ENCODE measurements around the gene CTDSPL.
A peak's percentile ranks its signal among the peaks of the same experiment; 100 is the strongest.

CTDSPL gene

GRCh38 chr3:37992271-37993066 is 130.8 kb downstream of the CTDSPL start:
- DNase-seq, result no peak

- no peak for DNase-seq
Measured at GRCh38 chr3:37993067-37993455, 131.4 kb downstream of the CTDSPL start.

- no peak for DNase-seq
Measured at GRCh38 chr3:37993460-37993819, 131.8 kb downstream of the CTDSPL start.

- DNase-seq, result peak; percentile 44 to 58
Measured at GRCh38 chr3:37993820-37994638, 132.3 kb downstream of the CTDSPL start.

GRCh38 chr3:37994639-37994972 is 132.9 kb downstream of the CTDSPL start:
- DNase-seq, result no peak

GRCh38 chr3:37995652-37996641 is 134.3 kb downstream of the CTDSPL start:
- no peak for DNase-seq

- DNase-seq, result peak; percentile 68 to 86
Measured at GRCh38 chr3:37996785-37997301, 135.2 kb downstream of the CTDSPL start.

- DNase-seq, result no peak
Measured at GRCh38 chr3:37997342-37997741, 135.7 kb downstream of the CTDSPL start.

- no peak for DNase-seq
Measured at GRCh38 chr3:37997791-37998370, 136.2 kb downstream of the CTDSPL start.

- DNase-seq, result no peak
Measured at GRCh38 chr3:37999836-38000235, 138.2 kb downstream of the CTDSPL start.

- DNase-seq, result no peak
Measured at GRCh38 chr3:38000242-38000916, 138.7 kb downstream of the CTDSPL start.

- DNase-seq, result no peak
Measured at GRCh38 chr3:38000965-38001455, 139.3 kb downstream of the CTDSPL start.

- no peak for DNase-seq
Measured at GRCh38 chr3:38001456-38002081, 139.9 kb downstream of the CTDSPL start.

- no peak for DNase-seq
Measured at GRCh38 chr3:38002291-38002876, 140.7 kb downstream of the CTDSPL start.

GRCh38 chr3:38002940-38003339 is 141.3 kb downstream of the CTDSPL start:
- no peak for DNase-seq

GRCh38 chr3:38003371-38003816 is 141.7 kb downstream of the CTDSPL start:
- DNase-seq, result peak; percentile 57 to 63

- no peak for DNase-seq
Measured at GRCh38 chr3:38003817-38004414, 142.2 kb downstream of the CTDSPL start.

- peak; percentile 57 to 68 for DNase-seq
Measured at GRCh38 chr3:38004415-38005075, 142.9 kb downstream of the CTDSPL start.
